Endothelial cell (in vitro differentiated cells): ENCODE results near the gene CCR5. TPM values are rescaled to one million over a fixed set of nuclear protein-coding genes. Genes with fewer than 3 reads are reported as not detected.

Source experiments
- DNase-seq: peaks from one replicate; pipeline ENCODE4 v3.0.0; 2021; ENCODE audit warnings: low spot score
- H3K27ac Mint-ChIP-seq: one replicate; pipeline ENCODE4 v1.8.0; 2021; ENCODE audit warnings: mixed read lengths, inconsistent platforms; ENCODE audit not compliant: unreplicated experiment
- H3K27me3 Mint-ChIP-seq: one replicate; pipeline ENCODE4 v1.8.0; 2021; ENCODE audit warnings: mild to moderate bottlenecking, moderate library complexity, mixed read lengths, inconsistent platforms; ENCODE audit not compliant: unreplicated experiment
- H3K36me3 Mint-ChIP-seq: one replicate; pipeline ENCODE4 v1.8.0; 2021; ENCODE audit warnings: mild to moderate bottlenecking, low read depth, mixed read lengths, inconsistent platforms; ENCODE audit not compliant: unreplicated experiment
- H3K4me1 Mint-ChIP-seq: one replicate; pipeline ENCODE4 v1.8.0; 2021; ENCODE audit warnings: mild to moderate bottlenecking, mixed read lengths, inconsistent platforms; ENCODE audit not compliant: unreplicated experiment
- H3K4me3 Mint-ChIP-seq: one replicate; pipeline ENCODE4 v1.8.0; 2021; ENCODE audit warnings: mild to moderate bottlenecking, mixed read lengths, inconsistent platforms; ENCODE audit not compliant: unreplicated experiment
- H3K9me3 Mint-ChIP-seq: one replicate; pipeline ENCODE4 v1.8.0; 2021; ENCODE audit warnings: mixed read lengths, inconsistent platforms; ENCODE audit not compliant: unreplicated experiment
- CTCF ChIP-seq: fragments of 200-600 bp; sonication (generic); IDR thresholded peaks from one replicate; pipeline ENCODE4 v1.5.0; 2021; ENCODE audit warnings: antibody characterized with exemption; ENCODE audit not compliant: unreplicated experiment
- total RNA-seq: library from RNA; stranded (reverse); fragmentation: NEBNext Ultra II Directional; extraction: Animal tissue kit (Norgen Biotek cat#: 25700); gene quantifications from one replicate; pipeline ENCODE4 v1.2.1, GENCODE V29; 2021; ENCODE audit not compliant: unreplicated experiment

CCR5 gene
- total RNA-seq, 1 donor from 2014 or later, result not detected

- DNase-seq, result no peak
- peaks cover 3% of the 10 kb centered on the region for H3K27me3 Mint-ChIP-seq
- no peak overlapping the region for H3K4me3 Mint-ChIP-seq
- no peak overlapping the region for H3K27ac Mint-ChIP-seq
- no peaks in the 10 kb centered on the region for H3K36me3 Mint-ChIP-seq
- H3K9me3 Mint-ChIP-seq, result no peaks in the 10 kb centered on the region
- H3K4me1 Mint-ChIP-seq, result peaks cover 23% of the 10 kb centered on the region
- TF ChIP-seq CTCF, result no peak
Observed at GRCh38 chr3:46406443-46406787, 35.7 kb downstream of the CCR5 start.

DNA sequence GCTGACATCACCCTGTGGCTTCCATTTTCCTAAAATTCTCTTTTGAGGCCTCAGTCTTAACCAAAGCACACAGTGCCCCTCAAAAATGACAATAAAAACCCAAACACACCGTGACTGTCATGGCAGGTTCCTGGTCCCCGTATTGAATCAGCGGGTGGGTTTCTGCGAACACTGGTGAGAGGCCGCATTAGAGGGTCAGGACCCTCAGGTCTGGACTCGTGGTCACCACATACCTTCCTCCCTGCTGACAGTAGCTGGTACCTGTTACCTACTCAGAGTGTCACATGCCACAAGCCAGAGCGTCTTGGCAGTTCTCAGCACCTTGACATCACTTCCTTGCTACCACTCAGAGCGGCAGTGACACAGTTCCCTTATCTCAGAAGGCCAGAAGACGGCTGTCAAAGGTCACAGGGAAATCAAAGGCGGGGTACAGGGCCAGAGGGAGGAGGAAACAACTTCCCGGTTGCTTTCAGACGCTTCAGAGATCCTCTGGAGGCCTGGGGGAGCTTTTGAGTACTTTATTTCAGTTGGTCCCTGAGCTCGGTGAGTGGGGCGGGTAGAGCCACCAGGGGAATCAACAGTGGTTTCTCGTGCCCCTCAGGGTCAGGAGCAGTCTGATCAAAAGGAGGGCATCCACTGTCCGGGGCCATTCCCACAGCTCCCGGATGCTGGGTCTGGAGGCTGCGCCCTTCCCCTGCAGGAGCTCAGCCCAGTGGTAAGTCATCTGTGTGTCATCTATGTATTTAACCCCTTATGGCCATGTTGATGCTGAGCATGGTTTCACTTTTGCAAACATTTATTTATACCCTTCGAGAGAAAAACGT is 36.3 kb downstream of the CCR5 start, which contains the start of the genes CCR5AS and CCRL2:
TSS of gene CCR5AS (minus strand) at position 279 of the 824 bp plus-strand sequence.
TSS of gene CCRL2 (plus strand) at position 472 of the 824 bp plus-strand sequence. CDS start 821 bp downstream, outside the sequence.
- no peak for TF ChIP-seq CTCF
- Mint-ChIP-seq H3K4me1 (peaks cover 23% of the 10 kb centered on the region), H3K27me3 (peaks cover 3% of the 10 kb centered on the region), H3K27ac (no peak within 1 kb of the TSS), H3K36me3 (no peaks in the 10 kb centered on the region), H3K4me3 (peak within 1 kb of the TSS; percentile 25), H3K9me3 (no peaks in the 10 kb centered on the region)
- peak; percentile 25 for DNase-seq

- no peak for DNase-seq
- H3K9me3 Mint-ChIP-seq, result no peaks in the 10 kb centered on the region
- peaks cover 3% of the 10 kb centered on the region for H3K27me3 Mint-ChIP-seq
- H3K4me3 Mint-ChIP-seq, result peak overlapping the region; percentile 25
- no peaks in the 10 kb centered on the region for H3K36me3 Mint-ChIP-seq
- H3K27ac Mint-ChIP-seq, result no peak overlapping the region
- no peak for TF ChIP-seq CTCF
- peaks cover 31% of the 10 kb centered on the region for H3K4me1 Mint-ChIP-seq
Observed at GRCh38 chr3:46407970-46408369, 37.2 kb downstream of the CCR5 start.

DNA sequence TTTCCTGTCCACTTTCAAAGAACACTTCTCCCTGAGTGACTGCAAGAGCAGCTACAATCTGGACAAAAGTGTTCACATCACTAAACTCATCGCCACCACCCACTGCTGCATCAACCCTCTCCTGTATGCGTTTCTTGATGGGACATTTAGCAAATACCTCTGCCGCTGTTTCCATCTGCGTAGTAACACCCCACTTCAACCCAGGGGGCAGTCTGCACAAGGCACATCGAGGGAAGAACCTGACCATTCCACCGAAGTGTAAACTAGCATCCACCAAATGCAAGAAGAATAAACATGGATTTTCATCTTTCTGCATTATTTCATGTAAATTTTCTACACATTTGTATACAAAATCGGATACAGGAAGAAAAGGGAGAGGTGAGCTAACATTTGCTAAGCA is 38.1 kb downstream of the CCR5 start:
- H3K9me3 Mint-ChIP-seq, result no peaks in the 10 kb centered on the region
- H3K27me3 Mint-ChIP-seq, result peaks cover 3% of the 10 kb centered on the region
- H3K4me3 Mint-ChIP-seq, result no peak overlapping the region
- TF ChIP-seq CTCF, result no peak
- H3K27ac Mint-ChIP-seq, result no peak overlapping the region
- peaks cover 37% of the 10 kb centered on the region for H3K4me1 Mint-ChIP-seq
- H3K36me3 Mint-ChIP-seq, result no peaks in the 10 kb centered on the region
- DNase-seq, result no peak
